ENCODE data around the gene LMX1B. TPM values are rescaled to one million over a fixed set of nuclear protein-coding genes. Genes with fewer than 3 reads are reported as not detected.

The LMX1B gene
- polyA plus RNA-seq, 5 donors = 0.04 to 0.43 (median 0.14) TPM

- no peak for DNase-seq
Observed at GRCh38 chr9:126617823-126618165, 4.1 kb downstream of the LMX1B start.

- no peak for DNase-seq
Observed at GRCh38 chr9:126618190-126618584, 4.5 kb downstream of the LMX1B start.

- no peak for DNase-seq
Observed at GRCh38 chr9:126618585-126619360, 5.0 kb downstream of the LMX1B start.

- no peak for DNase-seq
Observed at GRCh38 chr9:126619361-126620135, 5.8 kb downstream of the LMX1B start.

- DNase-seq = no peak
Observed at GRCh38 chr9:126620478-126620877, 6.8 kb downstream of the LMX1B start.

- no peak for DNase-seq
Observed at GRCh38 chr9:126621061-126621918, 7.6 kb downstream of the LMX1B start.

- no peak for DNase-seq
Observed at GRCh38 chr9:126621919-126622735, 8.4 kb downstream of the LMX1B start.

GRCh38 chr9:126623314-126623666 lies 9.6 kb downstream of the LMX1B start:
- DNase-seq = no peak

GRCh38 chr9:126623667-126624478 lies 10.1 kb downstream of the LMX1B start:
- DNase-seq = no peak

GRCh38 chr9:126624479-126624826 lies 10.7 kb downstream of the LMX1B start:
- no peak for DNase-seq

GRCh38 chr9:126624912-126625311 lies 11.2 kb downstream of the LMX1B start:
- no peak for DNase-seq

- no peak for DNase-seq
Observed at GRCh38 chr9:126625329-126626126, 11.8 kb downstream of the LMX1B start.

- DNase-seq = no peak
Observed at GRCh38 chr9:126626127-126626925, 12.6 kb downstream of the LMX1B start.

GRCh38 chr9:126626926-126627233 lies 13.2 kb downstream of the LMX1B start:
- no peak for DNase-seq

GRCh38 chr9:126628146-126628545 lies 14.4 kb downstream of the LMX1B start:
- no peak for DNase-seq

GRCh38 chr9:126628969-126629674 lies 15.4 kb downstream of the LMX1B start:
- DNase-seq = no peak

- DNase-seq = no peak
Observed at GRCh38 chr9:126630458-126631237, 16.9 kb downstream of the LMX1B start.

- no peak for DNase-seq
Observed at GRCh38 chr9:126631254-126631653, 17.5 kb downstream of the LMX1B start.

Measured in right lung (tissue), 5 donors.